Heart left ventricle (tissue), 13 donors: ENCODE results near the gene MICAL1.

Experiments
- CTCF ChIP-seq, 12 donors: fragments of 200-600 bp; sonication (generic) in 4 of 12; IDR thresholded peaks; one replicate each; pipeline versions ENCODE4 v1.5.0 to v1.8.0; 2018 to 2022; ENCODE audit warnings: antibody characterized with exemption in 12 of 12, mild to moderate bottlenecking in 5 of 12
- POLR2A ChIP-seq, 2 donors: fragments of 450-650 bp; IDR thresholded peaks; one replicate each; pipeline ENCODE4 v1.6.1; 2017; ENCODE audit warnings: antibody characterized with exemption in 2 of 2, mild to moderate bottlenecking in 2 of 2, moderate library complexity in 2 of 2
- donor health status: ischemic (EF 13 %, LVEDD 7.1; RV severe dilation, severe dysfunction).
- donor health status: DM: no; HTN: yes; CAD: no.
- donor health status: DM: no; HTN: no; CAD: no.
- donor health status: ischemic (EF 25% LVEDD 6.9; RV normal size, moderate dysfunction).
- donor health status: ischemic (EF 25% LVEDD 5.7; RV mildly dilated, moderate dysfunction).
- donor health status: ischemic (EF 35%, LVEDD 5.7; RV mildly dilated, moderate dysfunction).
- donor health status: nonischemic (EF 11% LVEDD 7.7; RV severe dilation, severe dysfunction).
- donor health status: DM: yes; HTN: yes; CAD: no.
- donor health status: PGD.
- donor health status: ischemic (EF 29% LVEDD 5.4; RV normal size, mild dysfunction).
- donor health status: nonischemic (EF 23%, LVEDD 6.1; RV moderate dilation, normal function).

- TF ChIP-seq CTCF (IDR thresholded peaks at IDR 0.05), result no peak
- TF ChIP-seq POLR2A (IDR thresholded peaks at IDR 0.05), result no peak
These were observed 25.5 kb upstream of the MICAL1 start for GRCh38 chr6:109480993-109481480.
